Spleen (tissue), 11 donors: ENCODE data around the gene FN3K. TPM values are rescaled to one million over a fixed set of nuclear protein-coding genes. Genes with fewer than 3 reads are reported as not detected.
"Not testable (repeated sequence)": the region's sequence is repeated elsewhere in the genome, so short reads cannot be mapped to it uniquely, and the experiment has no call there.

ENCODE experiments used
- DNase-seq: peaks from one replicate; pipeline ENCODE4 v3.0.0-alpha.2; 2020
- H3K27ac ChIP-seq, 8 donors: fragments of 200-600 bp; sonication (generic) in 7 of 8; 1 replicate in 4 of 8; 2 replicates in 4 of 8; pipeline versions ENCODE4 v1.5.0 to v1.8.0; 2016 to 2021; ENCODE audit warnings: inconsistent platforms in 4 of 8, mild to moderate bottlenecking in 4 of 8, moderate library complexity in 1 of 8
- H3K27me3 ChIP-seq, 7 donors: fragments of 200-600 bp; sonication (generic) in 6 of 7; replicated peaks in 1 of 7; 1 replicate in 4 of 7; 2 replicates in 3 of 7; pipeline versions ENCODE4 v1.5.0 to v1.8.0; 2016 to 2021; ENCODE audit warnings: inconsistent platforms in 3 of 7, mild to moderate bottlenecking in 1 of 7
- H3K36me3 ChIP-seq, 6 donors: fragments of 200-600 bp; sonication (generic) in 5 of 6; 1 replicate in 4 of 6; 2 replicates in 2 of 6; pipeline versions ENCODE4 v1.5.0 to v1.8.0; 2016 to 2021; ENCODE audit warnings: inconsistent platforms in 2 of 6
- H3K4me1 ChIP-seq, 6 donors: fragments of 200-600 bp; sonication (generic) in 5 of 6; 1 replicate in 3 of 6; 2 replicates in 3 of 6; pipeline versions ENCODE4 v1.5.0 to v1.8.0; 2016 to 2021; ENCODE audit warnings: inconsistent platforms in 3 of 6
- H3K4me3 ChIP-seq, 8 donors: fragments of 200-600 bp; sonication (generic) in 7 of 8; 1 replicate in 4 of 8; 2 replicates in 4 of 8; pipeline versions ENCODE4 v1.5.0 to v1.8.0; 2016 to 2021; ENCODE audit warnings: inconsistent platforms in 4 of 8, mild to moderate bottlenecking in 4 of 8, moderate library complexity in 2 of 8
- H3K9me3 ChIP-seq, 8 donors: fragments of 200-600 bp; sonication (generic) in 7 of 8; 1 replicate in 4 of 8; 2 replicates in 4 of 8; pipeline versions ENCODE4 v1.5.0 to v1.8.0; 2016 to 2021; ENCODE audit warnings: inconsistent platforms in 4 of 8
- POLR2A ChIP-seq, 3 donors: fragments of 450-650 bp; IDR thresholded peaks; one replicate each; pipeline ENCODE4 v1.5.1; 2017; ENCODE audit warnings: antibody characterized with exemption in 3 of 3, mild to moderate bottlenecking in 1 of 3
- POLR2AphosphoS5 ChIP-seq, 3 donors: sonication (generic); formaldehyde crosslinking; IDR thresholded peaks; one replicate each; pipeline ENCODE4 v1.5.1; 2017; ENCODE audit warnings: antibody characterized with exemption in 3 of 3
- whole genome bisulfite sequencing, 5 donors: extraction: QIAGEN DNeasy Blood & Tissue Kit in 3 of 5; methylation state at CpG; one replicate each; pipeline versions ENCODE4 v1.1.5 to v1.1.7; 2013 to 2018; 5-methylcytosine and 5-hydroxymethylcytosine counted together
- intact Hi-C: fragments of 100-400 bp; cut with DNase I; formaldehyde crosslinking; loops from one replicate; pipeline ENCODE4 v1.15.0; 2023; ENCODE audit warnings: low total_unique reads
- polyA plus RNA-seq, 3 donors: library from polyadenylated mRNA; stranded (reverse); fragments of 200-250 nt; gene quantifications; one replicate each; pipeline ENCODE4 v1.2.1, GENCODE V29; 2013
- total RNA-seq, 7 donors: library from RNA; depleted of rRNA in 3 of 7; stranded (reverse); fragments of >200 nt in 3 of 7; fragmentation: NEBNext Ultra II Directional in 4 of 7; extraction: Animal tissue kit (Norgen Biotek cat#: 25700) in 4 of 7; gene quantifications; one replicate each; pipeline versions ENCODE4 v1.1.0 to v1.2.1, GENCODE V29; 2016 to 2021
- TF ChIP-seq, protein P1 (sequence below), 11 experiments: fragments of 200-600 bp in 7 of 11; fragments of 450-650 bp in 4 of 11; sonication (generic) in 4 of 11; IDR thresholded peaks in 8 of 11; conservative IDR thresholded peaks in 3 of 11; 1 replicate in 7 of 11; 2 replicates in 4 of 11; pipeline versions ENCODE4 v1.4.0 to v1.8.0; 2016 to 2021; ENCODE audit warnings: antibody characterized with exemption in 11 of 11, inconsistent platforms in 4 of 11, mild to moderate bottlenecking in 1 of 11
- donor health status: healthy with polysubstance abuse.
- donor health status: DM: no; HTN: no; CAD: no; lungs with moderate emphysema.
- donor health status: DM: no; HTN: no; CAD: no.
- donor health status: Bipolar disorder and iron deficiency.
- donor health status: healthy.
- donor health status: DM: no; HTN: no; CAD: no.
- donor health status: DM: yes; HTN: yes; CAD: no.

The FN3K gene
- total and polyA plus RNA-seq, 10 donors: 1.4 to 14.1 (median 6.3) TPM

DNA sequence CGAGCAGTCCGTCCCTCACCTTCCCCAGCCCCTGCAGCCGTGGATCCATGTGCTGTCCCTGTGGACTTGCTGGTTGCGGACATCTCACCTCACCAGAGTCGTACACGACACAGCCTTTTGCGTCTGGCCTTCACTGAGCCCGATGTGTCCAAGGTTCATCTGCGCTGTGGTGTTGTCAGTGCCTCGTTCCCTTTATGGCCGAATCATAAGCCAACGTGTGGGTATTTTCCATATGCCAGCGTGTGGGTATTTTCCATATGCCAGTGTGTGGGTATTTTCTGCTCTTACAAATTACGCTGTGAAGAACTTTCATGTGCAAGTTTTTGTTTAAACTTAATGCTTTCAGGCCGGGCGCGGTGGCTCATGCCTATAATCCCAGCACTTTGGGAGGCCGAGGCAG lies 48.1 kb downstream of the FN3K start:
- peaks cover 0 to 34% (median 17%) of the 10 kb centered on the region in 6 donors for H3K36me3 ChIP-seq
- H3K9me3 ChIP-seq: no peaks in the 10 kb centered on the region
- 85 to 94% (median 91%) methylated on average over 18 of the region's 18 CpGs for WGBS, 5 donors
- H3K4me1 ChIP-seq: peaks cover 4 to 45% (median 27%) of the 10 kb centered on the region in 6 donors
- DNase-seq: no peak
- H3K4me3 ChIP-seq: no peak overlapping the region
- peak overlapping the region in 5 of 8 donors; percentile 26 to 66 (median 60) for H3K27ac ChIP-seq
- TF ChIP-seq POLR2A (IDR thresholded peaks at IDR 0.05) (no peak), POLR2AphosphoS5 (IDR thresholded peaks at IDR 0.05) (no peak)
- TF ChIP-seq, protein P1, sequence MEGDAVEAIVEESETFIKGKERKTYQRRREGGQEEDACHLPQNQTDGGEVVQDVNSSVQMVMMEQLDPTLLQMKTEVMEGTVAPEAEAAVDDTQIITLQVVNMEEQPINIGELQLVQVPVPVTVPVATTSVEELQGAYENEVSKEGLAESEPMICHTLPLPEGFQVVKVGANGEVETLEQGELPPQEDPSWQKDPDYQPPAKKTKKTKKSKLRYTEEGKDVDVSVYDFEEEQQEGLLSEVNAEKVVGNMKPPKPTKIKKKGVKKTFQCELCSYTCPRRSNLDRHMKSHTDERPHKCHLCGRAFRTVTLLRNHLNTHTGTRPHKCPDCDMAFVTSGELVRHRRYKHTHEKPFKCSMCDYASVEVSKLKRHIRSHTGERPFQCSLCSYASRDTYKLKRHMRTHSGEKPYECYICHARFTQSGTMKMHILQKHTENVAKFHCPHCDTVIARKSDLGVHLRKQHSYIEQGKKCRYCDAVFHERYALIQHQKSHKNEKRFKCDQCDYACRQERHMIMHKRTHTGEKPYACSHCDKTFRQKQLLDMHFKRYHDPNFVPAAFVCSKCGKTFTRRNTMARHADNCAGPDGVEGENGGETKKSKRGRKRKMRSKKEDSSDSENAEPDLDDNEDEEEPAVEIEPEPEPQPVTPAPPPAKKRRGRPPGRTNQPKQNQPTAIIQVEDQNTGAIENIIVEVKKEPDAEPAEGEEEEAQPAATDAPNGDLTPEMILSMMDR (IDR thresholded peaks at IDR 0.05 in 8 of 11, conservative IDR thresholded peaks at IDR 0.05 in 3 of 11): no peak
- intact Hi-C loops: loop anchor here (5.0 kb wide), 2 partner anchors 69 to 134 kb away; no protein-coding TSS in a partner anchor
- no peaks in the 10 kb centered on the region for H3K27me3 ChIP-seq

DNA sequence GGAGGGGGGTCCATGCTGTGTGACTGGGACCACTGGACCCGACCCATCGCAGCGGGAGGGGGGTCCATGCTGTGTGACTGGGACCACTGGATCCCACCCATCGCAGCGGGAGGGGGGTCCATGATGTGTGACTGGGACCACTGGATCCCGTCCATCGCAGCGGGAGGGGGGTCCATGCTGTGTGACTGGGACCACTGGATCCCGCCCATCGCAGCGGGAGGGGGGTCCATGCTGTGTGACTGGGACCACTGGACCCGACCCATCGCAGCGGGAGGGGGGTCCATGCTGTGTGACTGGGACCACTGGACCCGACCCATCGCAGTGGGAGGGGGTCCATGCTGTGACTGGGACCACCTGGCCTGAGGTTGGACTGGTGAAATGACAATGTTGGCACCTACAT lies 50.2 kb downstream of the FN3K start:
- intact Hi-C loops, H3K27me3 ChIP-seq, H3K9me3 ChIP-seq, DNase-seq, H3K27ac ChIP-seq, H3K4me3 ChIP-seq: not testable (repeated sequence)
- H3K4me1 ChIP-seq: peaks cover 4 to 31% (median 18%) of the 10 kb centered on the region in 6 donors
- peaks cover 0 to 34% (median 17%) of the 10 kb centered on the region in 6 donors for H3K36me3 ChIP-seq
- 95 to 97% (median 96%) methylated on average over 13 to 16 of the region's 16 CpGs for WGBS, 5 donors

DNA sequence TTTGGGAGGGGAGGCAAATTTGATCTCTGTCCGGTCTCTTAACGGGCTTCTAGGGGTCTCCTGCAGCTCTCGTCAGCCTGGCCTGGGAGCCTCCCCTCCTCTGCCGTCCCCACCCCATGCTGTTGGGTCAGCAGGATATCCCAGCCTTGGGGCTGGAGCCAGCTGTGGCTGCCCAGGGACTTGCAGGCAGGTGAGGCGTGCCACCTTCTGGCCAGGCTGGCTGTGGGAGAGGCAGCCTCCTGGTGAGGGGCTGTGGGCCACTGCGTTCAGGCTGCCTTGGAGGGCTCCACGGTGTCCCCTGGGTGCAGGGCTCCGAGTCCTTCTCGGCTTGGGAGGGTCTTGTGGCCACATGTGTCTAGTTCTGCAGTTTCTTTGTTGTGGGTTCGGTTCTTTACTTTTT lies 51.0 kb downstream of the FN3K start:
- 78 to 95% (median 89%) methylated on average over 10 of the region's 10 CpGs for WGBS, 5 donors
- no peak for DNase-seq
- H3K27me3 ChIP-seq: no peaks in the 10 kb centered on the region
- intact Hi-C loops: no loop called here
- TF ChIP-seq, protein P1 (IDR thresholded peaks at IDR 0.05 in 8 of 11, conservative IDR thresholded peaks at IDR 0.05 in 3 of 11): no peak
- TF ChIP-seq POLR2AphosphoS5 (IDR thresholded peaks at IDR 0.05): no peak
- TF ChIP-seq POLR2A (IDR thresholded peaks at IDR 0.05): no peak
- no peak overlapping the region for H3K4me3 ChIP-seq
- peaks cover 4 to 23% (median 14%) of the 10 kb centered on the region in 6 donors for H3K4me1 ChIP-seq
- no peaks in the 10 kb centered on the region for H3K9me3 ChIP-seq
- H3K27ac ChIP-seq: no peak overlapping the region
- peaks cover 0 to 42% (median 17%) of the 10 kb centered on the region in 6 donors for H3K36me3 ChIP-seq

DNA sequence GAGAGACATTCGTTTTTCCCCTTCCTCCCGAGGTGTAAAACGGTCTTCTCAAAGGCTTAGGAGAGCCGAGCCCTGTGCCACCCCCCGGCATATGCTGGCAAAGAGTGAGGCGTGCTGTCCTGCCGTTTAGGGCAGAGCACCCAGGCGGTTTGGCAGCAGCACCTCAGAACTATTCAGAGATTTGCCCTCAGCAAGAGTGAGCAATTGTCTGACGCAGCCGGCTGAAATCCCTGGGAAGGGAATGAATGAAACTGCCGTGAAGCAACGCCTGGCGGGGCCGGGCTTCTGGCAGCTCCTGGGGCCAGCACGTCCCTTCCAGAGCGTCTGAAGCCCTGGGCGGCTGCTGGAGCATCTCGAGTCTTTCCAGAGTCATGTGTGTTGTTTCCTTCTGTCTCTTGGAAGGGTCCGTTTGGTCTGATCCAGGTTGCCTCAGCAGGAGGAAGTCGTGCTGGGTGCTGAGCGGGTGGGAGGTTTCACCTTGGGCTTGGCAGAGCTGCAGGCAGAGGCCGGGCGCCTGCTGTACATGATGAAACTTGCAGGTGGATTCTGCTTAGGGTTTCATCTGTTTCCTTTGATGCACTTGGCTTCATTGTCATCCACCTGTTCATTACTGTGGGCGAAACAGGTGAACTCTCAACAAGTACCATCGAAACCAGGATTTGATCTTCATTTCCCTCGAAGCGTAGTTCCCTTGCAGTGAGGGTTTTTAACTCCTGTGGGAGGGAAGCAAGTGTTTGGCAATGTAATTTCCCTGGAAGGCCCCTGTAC lies 51.9 kb downstream of the FN3K start:
- Histone ChIP-seq H3K36me3 (peaks cover 0 to 46% (median 17%) of the 10 kb centered on the region in 6 donors), H3K27me3 (no peaks in the 10 kb centered on the region), H3K4me3 (no peak overlapping the region), H3K9me3 (no peaks in the 10 kb centered on the region), H3K4me1 (peaks cover 0 to 15% (median 6%) of the 10 kb centered on the region in 6 donors), H3K27ac (no peak overlapping the region)
- TF ChIP-seq POLR2AphosphoS5 (IDR thresholded peaks at IDR 0.05) (peak in 1 of 3 donors; percentile 32), POLR2A (IDR thresholded peaks at IDR 0.05) (no peak)
- intact Hi-C loops: no loop called here
- WGBS, 5 donors: 81 to 85% (median 83%) methylated on average over 25 to 27 of the region's 27 CpGs
- DNase-seq: no peak

DNA sequence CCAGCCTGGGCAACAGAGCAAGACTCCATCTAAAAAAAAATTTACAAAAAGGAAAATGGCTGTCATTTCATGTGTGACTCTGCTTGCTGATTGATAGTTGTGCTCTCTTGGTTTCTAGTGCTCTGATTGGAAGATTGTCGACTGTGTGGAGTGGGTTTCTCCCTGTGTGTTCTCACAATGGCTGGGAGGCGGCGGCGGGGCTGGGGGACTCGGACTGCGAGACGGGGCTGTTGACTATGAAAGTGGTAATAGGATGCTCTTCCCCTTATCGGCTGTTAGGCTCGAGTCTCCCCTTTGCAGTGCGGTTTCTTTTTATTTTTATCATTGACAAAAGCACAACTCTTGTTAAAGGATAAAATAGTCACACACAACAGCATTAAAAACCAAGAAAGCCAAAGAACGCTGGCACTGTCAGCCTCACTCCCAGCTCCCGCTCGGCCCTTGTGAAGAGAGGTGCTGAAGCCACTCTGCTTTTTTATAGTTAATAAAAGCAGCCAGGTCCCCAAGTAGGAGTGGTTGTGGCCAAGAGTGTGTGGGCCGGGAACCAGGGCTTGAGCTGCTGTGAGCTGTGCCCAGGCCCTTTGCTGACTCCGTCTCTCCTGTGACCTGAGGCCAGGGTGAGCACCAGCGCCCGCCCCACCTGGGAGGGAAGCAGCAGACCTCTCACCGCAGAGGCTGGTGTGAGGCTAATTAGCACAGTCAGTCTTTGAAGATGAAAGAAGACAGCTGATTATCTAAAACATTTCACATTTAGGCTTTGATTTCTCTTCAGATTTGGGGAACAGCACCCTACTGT lies 53.0 kb downstream of the FN3K start:
- intact Hi-C loops: no loop called here
- Histone ChIP-seq H3K4me3 (no peak overlapping the region), H3K9me3 (no peaks in the 10 kb centered on the region), H3K27me3 (no peaks in the 10 kb centered on the region), H3K27ac (no peak overlapping the region), H3K36me3 (peaks cover 0 to 34% (median 13%) of the 10 kb centered on the region in 6 donors), H3K4me1 (peaks cover 0 to 6% (median 0%) of the 10 kb centered on the region in 6 donors)
- TF ChIP-seq, protein P1 (IDR thresholded peaks at IDR 0.05 in 8 of 11, conservative IDR thresholded peaks at IDR 0.05 in 3 of 11): no peak
- TF ChIP-seq POLR2A (IDR thresholded peaks at IDR 0.05): no peak
- TF ChIP-seq POLR2AphosphoS5 (IDR thresholded peaks at IDR 0.05): no peak
- WGBS, 5 donors: 91 to 94% (median 92%) methylated on average over 18 of the region's 18 CpGs
- DNase-seq: no peak
